WTC11 (cell line): ENCODE measurements around the gene ADCY10. TPM values are rescaled to one million over a fixed set of nuclear protein-coding genes. Genes with fewer than 3 reads are reported as not detected.
"Not testable (repeated sequence)": the region's sequence is repeated elsewhere in the genome, so short reads cannot be mapped to it uniquely, and the experiment has no call there.

Experiments used
- ATAC-seq: fragments of 200-7000 bp; cut with Tn5 transposase; 2 replicates; pipeline ENCODE4 v1.10.0; 2021; ENCODE audit warnings: mild to moderate bottlenecking, moderate library complexity
- CTCF ChIA-PET: fragments of 300-600 bp; sonication (Branson Sonifier 250); formaldehyde crosslinking; loops from one replicate; lab custom pipeline; 2021; ENCODE audit warnings: antibody characterized with exemption; lab: Charles Lee
- POLR2A ChIA-PET: fragments of 350-600 bp; sonication (Branson Sonifier 250); formaldehyde crosslinking; loops from one replicate; lab custom pipeline; 2021; ENCODE audit warnings: antibody characterized with exemption; lab: Charles Lee
- DNase-seq: peaks from one replicate; pipeline ENCODE4 v3.0.0; 2021; ENCODE audit warnings: low spot score
- H3K27ac Mint-ChIP-seq: 2 replicates; pipeline ENCODE4 v1.8.0; 2021; ENCODE audit warnings: mixed read lengths
- H3K27me3 Mint-ChIP-seq: 2 replicates; pipeline ENCODE4 v1.8.0; 2021; ENCODE audit warnings: low read depth, mild to moderate bottlenecking, moderate library complexity, mixed read lengths
- H3K36me3 Mint-ChIP-seq: 2 replicates; pipeline ENCODE4 v1.8.0; 2021; ENCODE audit warnings: mixed read lengths
- H3K4me1 Mint-ChIP-seq: 2 replicates; pipeline ENCODE4 v1.8.0; 2022; ENCODE audit warnings: mixed read lengths
- H3K4me3 Mint-ChIP-seq: 2 replicates; pipeline ENCODE4 v1.8.0; 2021; ENCODE audit warnings: mild to moderate bottlenecking, moderate library complexity, mixed read lengths
- H3K9me3 Mint-ChIP-seq: 2 replicates; pipeline ENCODE4 v1.8.0; 2021; ENCODE audit warnings: mixed read lengths
- ATF6 ChIP-seq: sonication (generic); formaldehyde crosslinking; IDR thresholded peaks from 2 replicates; pipeline ENCODE4 v1.8.1; 2023; ENCODE audit warnings: mild to moderate bottlenecking, missing genetic modification reagents
- CBFB ChIP-seq: sonication (generic); formaldehyde crosslinking; IDR thresholded peaks from 2 replicates; pipeline ENCODE4 v1.8.1; 2022; ENCODE audit warnings: mild to moderate bottlenecking, low read depth, missing genetic modification reagents
- E2F4 ChIP-seq: sonication (generic); formaldehyde crosslinking; IDR thresholded peaks from 2 replicates; pipeline ENCODE4 v1.8.1; 2022; ENCODE audit warnings: low read depth, mild to moderate bottlenecking, moderate library complexity, missing genetic modification reagents, borderline replicate concordance
- E2F5 ChIP-seq: sonication (generic); formaldehyde crosslinking; IDR thresholded peaks from 2 replicates; pipeline ENCODE4 v1.8.1; 2022; ENCODE audit warnings: mild to moderate bottlenecking, moderate library complexity, missing genetic modification reagents
- EMX1 ChIP-seq: fragments of 250-450 bp; sonication (Bioruptor Pico); IDR thresholded peaks from 2 replicates; pipeline ENCODE4 v1.8.0; 2021; ENCODE audit warnings: mild to moderate bottlenecking
- JAZF1 ChIP-seq: fragments of 250-450 bp; sonication (Bioruptor Pico); IDR thresholded peaks from 2 replicates; pipeline ENCODE4 v1.9.0; 2021; ENCODE audit warnings: moderate library complexity, mild to moderate bottlenecking, inconsistent platforms
- KAT7 ChIP-seq: sonication (generic); formaldehyde crosslinking; IDR thresholded peaks from 2 replicates; pipeline ENCODE4 v1.8.1; 2023; ENCODE audit warnings: missing genetic modification reagents, mild to moderate bottlenecking, borderline replicate concordance
- MAX ChIP-seq: sonication (generic); formaldehyde crosslinking; IDR thresholded peaks from 2 replicates; pipeline ENCODE4 v1.8.0; 2022; ENCODE audit warnings: mild to moderate bottlenecking, missing genetic modification reagents
- MYBL2 ChIP-seq: sonication (generic); formaldehyde crosslinking; IDR thresholded peaks from 2 replicates; pipeline ENCODE4 v1.8.1; 2023; ENCODE audit warnings: mild to moderate bottlenecking, moderate library complexity, missing genetic modification reagents
- NR1H2 ChIP-seq: sonication (generic); formaldehyde crosslinking; IDR thresholded peaks from 2 replicates; pipeline ENCODE4 v1.9.0; 2021; ENCODE audit warnings: mild to moderate bottlenecking, moderate library complexity, missing genetic modification reagents
- NR2C2 ChIP-seq: sonication (generic); formaldehyde crosslinking; IDR thresholded peaks from 2 replicates; pipeline ENCODE4 v1.8.0; 2022; ENCODE audit warnings: mild to moderate bottlenecking, missing genetic modification reagents
- PRDM15 ChIP-seq: sonication (generic); formaldehyde crosslinking; IDR thresholded peaks from 2 replicates; pipeline ENCODE4 v1.8.0; 2022; ENCODE audit warnings: missing genetic modification reagents
- SP1 ChIP-seq: sonication (generic); formaldehyde crosslinking; conservative IDR thresholded peaks from 2 replicates; pipeline ENCODE4 v1.8.1; 2022; ENCODE audit warnings: missing genetic modification reagents
- ZBTB43 ChIP-seq: sonication (generic); formaldehyde crosslinking; IDR thresholded peaks from 2 replicates; pipeline ENCODE4 v1.8.1; 2023; ENCODE audit warnings: mild to moderate bottlenecking, missing genetic modification reagents
- ZNF121 ChIP-seq: sonication (generic); formaldehyde crosslinking; IDR thresholded peaks from 2 replicates; pipeline ENCODE4 v1.8.0; 2023; ENCODE audit warnings: missing genetic modification reagents
- ZNF219 ChIP-seq: sonication (generic); formaldehyde crosslinking; IDR thresholded peaks from 2 replicates; pipeline ENCODE4 v1.8.0; 2023; ENCODE audit warnings: missing genetic modification reagents, mild to moderate bottlenecking, borderline replicate concordance
- ZNF232 ChIP-seq: sonication (generic); formaldehyde crosslinking; IDR thresholded peaks from 2 replicates; pipeline ENCODE4 v1.8.0; 2022; ENCODE audit warnings: mild to moderate bottlenecking, missing genetic modification reagents
- total RNA-seq: library from RNA; stranded (reverse); gene quantifications from 3 replicates; pipeline ENCODE4 v1.2.3, GENCODE V29; 2021

ADCY10 gene
- total RNA-seq, 1 experiment from 2014 or later, result 0.07 TPM

- Mint-ChIP-seq H3K27ac (no peak overlapping the region), H3K4me1 (peaks cover 25% of the 10 kb centered on the region), H3K27me3 (no peaks in the 10 kb centered on the region), H3K9me3 (no peaks in the 10 kb centered on the region), H3K36me3 (no peaks in the 10 kb centered on the region), H3K4me3 (no peak overlapping the region)
- CTCF ChIA-PET, result interaction anchor here (0.8 kb wide), 1 partner anchor 211 kb away, joined by 3 read pairs; no protein-coding TSS in a partner anchor
- TF ChIP-seq SP1 (CRISPR knock-in tag), result no peak
- no peak for TF ChIP-seq NR1H2 (CRISPR knock-in tag)
- TF ChIP-seq PRDM15 (CRISPR knock-in tag), result no peak
- no peak for TF ChIP-seq ZNF121
- no peak for TF ChIP-seq KAT7 (CRISPR knock-in tag)
- TF ChIP-seq ZNF219 (CRISPR knock-in tag), result no peak
- no peak for TF ChIP-seq MAX (CRISPR knock-in tag)
- no peak for TF ChIP-seq CBFB (CRISPR knock-in tag)
- no peak for TF ChIP-seq ZBTB43 (CRISPR knock-in tag)
- no peak for TF ChIP-seq MYBL2 (CRISPR knock-in tag)
- TF ChIP-seq E2F5, result no peak
- no peak for TF ChIP-seq NR2C2 (CRISPR knock-in tag)
- TF ChIP-seq JAZF1 (CRISPR knock-in tag), result no peak
- no peak for TF ChIP-seq EMX1 (CRISPR knock-in tag)
- no peak for TF ChIP-seq E2F4 (CRISPR knock-in tag)
- TF ChIP-seq ZNF232 (CRISPR knock-in tag), result no peak
- TF ChIP-seq ATF6 (CRISPR knock-in tag), result no peak
- no peak for DNase-seq
- ATAC-seq, result no peak
- POLR2A ChIA-PET, result no interaction called here
Observed at GRCh38 chr1:167871331-167871730, 42.6 kb downstream of the ADCY10 start.

GRCh38 chr1:167869157-167870001, 44.6 kb downstream of the ADCY10 start:
- H3K27ac Mint-ChIP-seq, result peak overlapping the region; percentile 33
- DNase-seq, H3K27me3 Mint-ChIP-seq, CTCF ChIA-PET, H3K36me3 Mint-ChIP-seq, H3K4me3 Mint-ChIP-seq, H3K9me3 Mint-ChIP-seq, POLR2A ChIA-PET, ATAC-seq: not testable (repeated sequence)
- H3K4me1 Mint-ChIP-seq, result peaks cover 15% of the 10 kb centered on the region

GRCh38 chr1:167866739-167867414, 47.1 kb downstream of the ADCY10 start:
- H3K9me3 Mint-ChIP-seq, H3K36me3 Mint-ChIP-seq, ATAC-seq, CTCF ChIA-PET, H3K4me3 Mint-ChIP-seq, H3K27ac Mint-ChIP-seq, DNase-seq, POLR2A ChIA-PET: not testable (repeated sequence)
- peaks cover 14% of the 10 kb centered on the region for H3K27me3 Mint-ChIP-seq
- H3K4me1 Mint-ChIP-seq, result peaks cover 38% of the 10 kb centered on the region

- Mint-ChIP-seq H3K27me3 (peaks cover 14% of the 10 kb centered on the region), H3K4me1 (peaks cover 40% of the 10 kb centered on the region)
- ATAC-seq, H3K9me3 Mint-ChIP-seq, H3K27ac Mint-ChIP-seq, H3K36me3 Mint-ChIP-seq, DNase-seq, H3K4me3 Mint-ChIP-seq: not testable (repeated sequence)
- ChIA-PET CTCF (interaction anchor here (1.1 kb wide), 1 partner anchor 63 kb away, joined by 10 read pairs; no protein-coding TSS in a partner anchor), POLR2A (interaction anchor here (0.7 kb wide), 1 partner anchor 532 kb away, joined by 5 read pairs; no protein-coding TSS in a partner anchor)
Observed at GRCh38 chr1:167866326-167866725, 47.6 kb downstream of the ADCY10 start.
